GM18861 (cell line): Measurements from ENCODE around the gene SMARCA1.

Experiments used
- ATAC-seq: cut with Tn5 transposase; IDR thresholded peaks from one replicate; pipeline ENCODE4 v1.9.1; 2021; ENCODE audit not compliant: unreplicated experiment

SMARCA1 gene

DNA sequence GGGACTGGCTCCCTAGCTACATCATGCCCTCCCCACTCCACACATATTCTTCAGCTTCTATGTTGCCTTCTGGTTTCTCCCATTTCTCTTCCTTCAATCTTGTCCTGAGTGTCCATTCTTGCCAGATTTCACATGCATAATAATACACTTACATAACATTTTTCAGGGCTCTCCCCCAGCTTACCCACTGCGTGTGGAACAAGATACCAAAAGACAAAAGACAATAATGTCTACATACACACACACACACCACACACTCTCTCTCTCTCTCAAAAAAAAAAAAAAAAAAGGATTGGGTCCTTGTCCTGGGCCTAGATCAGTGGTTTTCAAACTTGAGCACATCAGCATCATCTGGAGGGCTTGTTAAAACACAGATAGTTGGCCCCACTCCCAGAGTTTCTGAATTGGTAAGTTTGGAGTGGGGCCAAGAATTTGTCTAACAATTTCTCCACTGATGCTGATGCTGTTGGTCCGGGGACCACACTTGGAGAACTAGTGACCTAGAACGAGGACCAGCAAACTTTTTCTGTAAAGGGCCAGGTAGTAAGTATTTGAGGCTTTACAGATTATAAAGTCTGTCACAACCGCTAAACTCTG is 6.5 kb upstream of the SMARCA1 start:
- ATAC-seq = no peak

DNA sequence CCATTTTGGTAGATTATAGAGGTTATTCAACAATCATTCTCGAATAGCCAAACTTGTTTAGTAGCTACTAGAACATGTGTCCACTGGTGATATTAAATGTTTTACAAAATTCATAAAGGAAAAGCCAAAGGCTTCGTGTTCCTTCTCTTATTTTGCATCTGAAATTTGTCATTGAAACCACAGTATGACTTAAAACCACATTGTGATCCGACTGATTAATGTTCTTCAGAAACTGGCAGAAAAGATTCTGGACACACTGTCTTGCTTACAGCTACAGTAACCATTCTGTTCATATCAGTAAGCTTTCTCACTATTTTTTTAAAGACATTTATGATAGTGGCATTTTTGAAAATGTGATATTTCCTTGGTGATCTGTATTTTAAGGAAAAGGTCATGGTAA is 2.6 kb upstream of the SMARCA1 start:
- no peak for ATAC-seq

DNA sequence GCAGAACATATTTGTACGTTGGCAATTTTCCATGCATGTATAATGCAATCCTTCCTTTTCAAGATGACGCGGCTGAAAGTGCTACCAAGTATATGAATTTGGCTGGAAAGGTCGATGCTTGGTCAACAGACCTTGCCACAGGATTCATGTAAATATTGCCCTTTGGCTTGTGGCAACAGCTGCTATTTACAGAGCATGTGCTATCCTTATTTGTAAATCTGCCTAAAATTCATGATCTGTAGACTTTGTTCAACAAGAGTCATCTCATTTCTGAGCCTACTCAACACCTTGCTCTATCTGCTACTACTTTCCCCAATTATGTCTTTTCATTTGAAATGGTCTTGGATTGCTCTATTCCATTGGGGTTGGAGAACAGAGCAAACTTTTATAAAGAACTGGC is 1.9 kb upstream of the SMARCA1 start:
- ATAC-seq = no peak

DNA sequence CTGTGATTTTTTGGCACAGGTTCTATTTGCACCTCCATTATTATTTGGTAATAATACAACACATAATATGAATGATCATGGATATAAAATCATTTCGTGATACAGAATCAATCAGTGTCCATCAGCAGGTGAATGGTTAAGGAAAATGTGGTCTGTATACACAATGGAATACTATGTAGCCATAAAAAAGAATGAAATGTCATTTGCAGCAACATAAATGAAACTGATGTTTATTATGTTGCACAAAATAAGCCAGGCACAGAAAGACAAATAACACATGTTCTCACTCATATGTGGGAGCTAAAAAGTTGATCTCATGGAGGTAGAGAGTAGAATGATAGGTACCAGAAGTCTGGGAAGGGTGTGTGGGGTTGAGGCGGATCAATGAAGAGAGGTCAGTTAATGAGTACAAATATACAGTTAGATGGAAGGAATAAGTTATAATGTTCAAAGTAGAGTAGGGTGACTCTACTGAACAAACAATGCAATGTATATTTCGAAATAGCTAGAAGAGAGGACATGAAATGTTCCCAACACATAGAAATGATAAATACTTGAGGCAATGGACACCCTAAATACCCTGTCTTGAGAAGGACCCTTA is 1.1 kb upstream of the SMARCA1 start:
- no peak for ATAC-seq

DNA sequence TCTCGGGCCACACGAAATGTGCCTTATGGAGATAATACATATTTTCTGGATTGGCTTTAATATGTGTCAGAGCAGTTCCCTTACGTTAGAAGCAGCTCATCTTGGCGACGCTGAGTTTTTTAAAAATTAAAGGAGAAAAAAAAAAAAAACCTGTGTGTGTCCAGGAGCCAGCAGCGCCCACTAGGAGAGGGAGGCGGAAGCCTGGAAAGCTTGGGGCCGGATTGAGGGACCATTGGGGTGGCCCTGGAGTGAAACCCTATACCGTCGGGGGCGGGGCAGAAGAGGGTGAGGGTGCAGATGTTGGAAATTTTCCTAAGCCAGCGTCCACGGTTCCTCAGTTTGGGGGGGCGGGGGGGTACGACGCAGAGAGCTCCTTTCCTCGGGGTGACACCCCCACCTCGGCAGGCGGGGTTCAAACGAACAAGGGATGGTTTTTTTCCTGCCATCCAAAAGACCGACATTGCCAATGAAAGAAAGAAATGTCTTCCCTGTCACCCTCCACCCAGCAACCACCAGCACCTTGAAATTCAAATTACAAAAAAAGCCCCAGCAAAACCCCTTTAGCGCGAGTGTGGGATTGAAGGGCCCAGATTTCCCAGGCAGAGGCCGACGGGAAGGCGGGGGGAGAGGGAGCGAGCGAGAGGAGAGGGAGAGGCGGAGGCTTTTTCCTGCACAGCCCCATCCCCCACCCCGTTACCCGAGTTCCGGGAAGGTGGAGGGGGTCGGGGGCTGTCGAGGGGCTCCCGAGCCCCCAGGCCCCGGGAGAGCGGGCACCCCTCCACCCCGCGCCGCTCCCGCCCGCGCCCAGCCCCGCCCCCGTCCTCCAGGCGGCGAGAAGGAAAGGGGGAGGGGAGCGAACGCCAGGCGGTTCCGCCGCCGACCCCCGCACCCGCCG is 859 bp downstream of the SMARCA1 start:
- ATAC-seq = no peak

DNA sequence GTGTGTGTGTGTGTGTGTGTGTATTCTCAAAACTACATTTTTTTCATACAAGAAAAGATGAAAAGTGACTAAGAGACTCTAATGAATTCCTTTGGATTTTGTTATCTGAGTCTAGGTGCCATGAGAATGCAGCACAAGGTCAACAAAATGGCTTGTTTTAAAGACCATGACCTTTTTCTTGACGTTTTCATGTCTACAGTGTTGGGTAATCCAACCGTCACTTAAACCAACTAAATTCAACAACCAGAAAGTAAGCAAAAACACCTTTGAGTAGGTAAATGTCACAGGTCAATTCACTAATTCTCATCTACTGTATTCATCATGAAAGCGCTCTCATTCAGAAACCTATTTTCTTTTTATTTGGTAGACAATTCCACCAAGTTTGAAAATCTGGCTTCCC is 3.1 kb downstream of the SMARCA1 start:
- no peak for ATAC-seq

DNA sequence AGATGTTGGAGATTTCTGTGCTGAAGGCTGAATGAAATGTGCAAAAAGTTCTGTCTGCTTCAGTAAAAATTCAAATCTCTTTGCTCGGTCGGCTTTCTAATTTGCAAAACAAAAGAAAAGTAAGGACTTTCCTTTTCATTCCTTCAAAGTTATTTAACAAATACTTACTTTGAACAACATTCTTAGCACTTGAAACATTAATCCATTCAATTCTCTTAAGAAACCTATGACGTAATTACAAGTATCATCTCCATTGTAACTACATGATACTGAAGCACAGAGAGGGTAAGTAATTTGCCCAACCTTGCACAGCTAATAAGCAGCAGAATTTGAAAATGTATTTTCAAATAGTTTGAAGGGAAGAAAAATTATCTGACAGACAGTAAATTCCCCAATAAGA is 6.9 kb downstream of the SMARCA1 start:
- no peak for ATAC-seq

DNA sequence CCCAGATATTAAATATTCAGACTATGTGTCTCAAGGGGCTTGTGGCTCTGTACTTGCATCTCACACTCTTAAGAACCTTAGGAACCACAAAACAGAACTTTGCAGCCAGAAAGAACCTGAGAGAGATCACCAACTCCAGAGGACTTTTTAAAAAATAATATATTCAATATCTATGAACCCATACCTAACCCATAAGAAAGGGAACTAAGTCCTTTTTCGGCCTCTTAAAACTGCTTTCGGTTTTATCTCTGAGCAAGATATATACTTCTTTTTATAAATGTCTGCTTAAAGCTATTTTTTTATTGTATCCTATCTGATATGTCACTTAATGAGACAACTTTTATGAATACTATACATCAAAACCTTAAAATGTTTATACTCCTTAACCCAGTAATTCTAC is 10.9 kb downstream of the SMARCA1 start:
- ATAC-seq = no peak

DNA sequence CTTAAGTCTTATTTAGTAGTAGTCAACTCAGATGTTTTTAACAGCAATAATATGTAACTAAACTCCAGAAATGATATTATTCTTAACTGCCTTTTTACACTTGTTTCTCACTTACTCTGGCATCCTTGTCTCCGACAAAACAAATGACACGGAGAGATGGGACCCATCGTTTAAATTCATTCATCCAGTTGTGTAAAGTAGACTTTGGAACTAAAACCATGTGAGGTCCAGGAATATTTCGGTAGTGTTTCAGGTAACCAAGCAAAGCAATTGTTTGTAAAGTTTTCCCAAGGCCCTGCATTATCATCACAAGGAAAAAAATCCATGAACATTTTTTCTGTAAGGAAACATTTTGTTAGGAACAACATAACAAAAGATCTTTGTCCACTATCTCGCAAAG is 11.6 kb downstream of the SMARCA1 start:
- ATAC-seq = no peak

DNA sequence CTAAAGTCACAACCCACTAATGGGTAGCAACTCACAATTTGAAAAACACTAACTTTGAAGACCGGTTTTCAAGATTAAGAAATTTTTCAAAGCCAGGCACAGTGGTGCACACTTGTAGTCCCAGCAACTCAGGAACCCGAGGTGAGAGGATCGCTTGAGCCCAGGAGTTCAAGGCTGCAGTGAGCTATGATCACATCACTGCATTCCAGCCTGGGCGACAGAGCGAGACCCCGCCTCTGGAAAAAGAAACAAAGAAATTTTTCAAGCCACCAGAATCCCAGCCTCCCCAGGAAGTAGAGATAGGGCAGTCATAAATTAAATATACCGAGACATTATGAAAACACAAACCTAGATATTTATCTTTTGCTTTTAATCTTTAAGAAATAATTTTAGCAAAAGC is 13.0 kb downstream of the SMARCA1 start:
- ATAC-seq = no peak

DNA sequence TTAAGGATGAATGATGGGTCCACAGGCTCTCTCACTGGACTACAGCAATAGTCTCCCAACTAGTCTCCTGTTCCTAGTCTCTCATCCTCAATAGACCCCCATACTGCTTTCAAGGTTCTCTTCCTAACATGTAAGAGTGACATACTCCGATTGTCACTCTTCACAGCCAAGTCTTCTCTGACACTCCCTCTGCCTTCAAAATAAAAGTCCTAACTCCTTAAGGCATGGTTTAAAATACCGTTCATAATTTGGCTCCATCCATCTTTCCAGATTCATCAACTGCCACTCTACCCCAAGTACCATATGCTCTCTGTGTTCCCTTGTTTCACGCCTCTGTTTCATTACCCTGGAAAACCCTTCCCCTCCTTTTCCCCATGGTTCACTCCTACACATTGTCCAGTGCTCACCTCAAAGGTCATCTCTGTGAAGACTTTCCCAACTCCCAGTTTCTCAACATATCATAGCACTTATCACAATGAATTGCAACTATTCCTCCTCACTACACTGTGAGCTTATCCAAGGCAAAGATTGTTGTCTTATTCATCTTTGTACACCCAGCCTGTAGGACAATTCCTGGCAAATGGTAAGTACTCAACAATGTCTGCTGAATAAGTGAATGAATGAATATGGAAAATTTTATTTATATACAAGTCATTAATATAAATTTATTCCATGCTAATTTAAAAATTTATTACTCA is 26.0 kb downstream of the SMARCA1 start:
- ATAC-seq = no peak

DNA sequence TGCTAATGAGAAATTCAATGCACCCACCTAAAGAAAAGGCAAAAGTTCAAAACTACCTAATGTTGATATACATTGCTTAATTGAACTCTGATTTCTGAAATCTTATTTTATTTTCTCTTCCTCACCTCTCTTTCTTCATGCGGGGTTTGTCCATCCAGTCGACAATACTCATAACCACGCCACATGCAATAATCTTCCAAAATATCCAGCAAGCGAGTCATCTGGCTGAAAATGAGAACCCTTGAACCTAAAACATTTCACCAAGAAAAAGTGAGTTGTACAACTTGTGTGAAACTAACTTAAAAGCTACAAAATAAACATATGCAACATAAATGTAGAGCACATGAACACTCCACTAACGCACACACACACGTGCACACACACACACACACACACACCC is 26.7 kb downstream of the SMARCA1 start:
- ATAC-seq = no peak

DNA sequence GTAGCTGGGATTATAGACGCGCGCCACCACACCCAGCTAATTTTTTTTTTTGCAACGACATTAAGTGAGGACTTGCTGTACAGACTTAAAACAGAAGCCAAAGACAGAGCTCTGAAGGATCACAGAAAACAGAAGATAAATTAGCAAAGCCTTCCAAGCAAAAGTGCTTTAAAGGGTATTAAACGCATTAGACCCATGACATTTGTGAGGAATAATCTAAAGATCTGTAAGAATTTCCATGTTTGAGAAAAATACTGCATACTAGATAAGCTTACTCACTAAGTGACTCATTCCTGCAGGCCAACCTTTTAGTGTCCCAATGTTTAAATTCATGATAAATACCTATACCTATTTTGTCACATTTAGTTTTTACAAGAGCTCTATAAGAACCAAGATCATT is 27.4 kb downstream of the SMARCA1 start:
- no peak for ATAC-seq

DNA sequence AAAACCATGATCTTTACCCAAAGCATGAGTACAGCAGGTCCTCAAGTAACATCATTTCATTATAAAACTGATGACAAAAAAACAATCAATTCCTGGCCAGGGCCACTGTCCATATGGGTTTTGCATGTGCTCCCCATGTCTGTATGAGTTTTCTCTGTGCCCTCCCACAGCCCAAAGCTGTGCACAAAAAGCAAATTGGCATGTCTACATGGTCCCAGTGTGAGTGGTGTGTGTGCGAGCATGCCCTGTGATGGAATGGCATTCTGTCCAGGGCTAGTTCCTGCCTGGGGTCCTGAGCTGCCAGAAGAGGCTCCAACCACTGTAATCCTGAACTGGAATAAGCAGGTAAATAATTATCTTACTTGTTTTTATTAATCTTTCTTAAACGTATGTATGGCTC is 28.4 kb downstream of the SMARCA1 start:
- no peak for ATAC-seq

DNA sequence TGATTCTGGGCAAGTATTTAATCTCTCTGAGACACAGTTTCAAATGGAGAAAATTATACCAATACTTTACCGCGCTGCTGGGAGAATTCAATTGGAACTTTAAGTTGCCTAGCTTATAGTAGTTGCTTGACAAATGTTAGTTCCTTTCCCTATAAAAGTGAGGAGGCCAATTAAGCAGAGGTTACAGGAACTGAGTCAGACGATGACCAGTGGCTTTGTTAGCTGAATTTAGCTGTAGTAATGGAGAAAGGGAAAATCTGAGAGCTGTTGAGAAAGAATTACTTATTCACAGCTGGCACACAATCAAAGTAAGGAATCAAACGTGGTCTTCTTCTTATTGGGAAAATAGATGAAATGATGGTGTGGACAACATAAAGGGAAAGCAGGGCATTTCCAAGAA is 29.6 kb downstream of the SMARCA1 start:
- ATAC-seq = no peak

DNA sequence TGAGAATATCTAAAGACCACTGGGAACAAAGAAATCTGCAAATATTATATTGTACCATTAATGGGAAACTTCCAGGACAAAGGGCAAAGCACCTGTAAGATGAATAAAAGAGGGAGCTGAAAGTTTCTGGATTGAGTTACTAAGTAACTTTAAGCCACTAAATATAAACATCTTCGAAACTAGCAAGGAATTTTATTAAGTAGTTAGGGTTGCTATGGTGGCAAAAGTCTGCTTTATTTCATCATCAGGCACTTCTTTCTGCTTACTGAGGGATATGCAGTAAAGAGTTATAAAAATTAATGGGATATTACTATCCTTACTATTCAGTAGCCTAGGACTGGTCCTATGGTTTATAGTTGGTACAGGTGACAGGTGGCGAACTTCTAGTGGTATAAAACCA is 33.0 kb downstream of the SMARCA1 start:
- ATAC-seq = no peak

DNA sequence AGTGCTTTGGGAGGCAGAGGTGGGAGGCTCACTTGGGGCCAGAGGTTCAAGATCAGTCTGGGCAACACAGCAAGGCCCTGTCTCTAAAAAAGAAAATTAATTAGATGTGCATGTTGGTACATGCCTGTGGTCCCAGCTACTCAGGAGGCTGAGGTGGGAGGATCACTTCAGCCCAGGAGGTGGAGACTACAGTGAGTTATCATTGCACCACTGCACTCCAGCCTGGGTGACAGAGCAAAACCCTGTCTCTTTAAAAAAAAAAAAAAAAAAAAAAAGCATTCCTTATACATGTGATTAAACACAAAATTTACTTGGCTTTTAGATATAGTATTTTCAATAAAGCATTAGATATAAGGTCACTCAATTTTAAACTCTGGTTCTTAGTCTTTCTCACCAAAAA is 34.9 kb downstream of the SMARCA1 start:
- no peak for ATAC-seq

DNA sequence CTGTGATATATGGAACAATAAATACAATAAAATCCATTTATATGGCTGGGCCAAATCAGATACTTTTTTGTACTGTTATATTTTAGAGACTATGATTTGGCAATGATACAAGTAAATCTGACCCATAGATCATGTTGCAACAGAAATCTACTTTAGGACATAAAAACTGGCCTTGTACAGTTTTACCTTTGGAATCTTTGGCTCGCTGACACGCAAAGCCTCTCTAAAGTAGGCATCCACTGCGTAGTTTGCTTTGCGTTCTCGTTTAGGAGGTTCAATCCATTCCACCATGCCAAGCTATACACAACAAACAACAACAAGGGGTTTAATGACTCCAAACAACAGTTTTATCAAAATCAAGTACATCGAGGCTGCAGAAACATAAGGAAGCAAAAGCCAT is 42.4 kb downstream of the SMARCA1 start:
- no peak for ATAC-seq

DNA sequence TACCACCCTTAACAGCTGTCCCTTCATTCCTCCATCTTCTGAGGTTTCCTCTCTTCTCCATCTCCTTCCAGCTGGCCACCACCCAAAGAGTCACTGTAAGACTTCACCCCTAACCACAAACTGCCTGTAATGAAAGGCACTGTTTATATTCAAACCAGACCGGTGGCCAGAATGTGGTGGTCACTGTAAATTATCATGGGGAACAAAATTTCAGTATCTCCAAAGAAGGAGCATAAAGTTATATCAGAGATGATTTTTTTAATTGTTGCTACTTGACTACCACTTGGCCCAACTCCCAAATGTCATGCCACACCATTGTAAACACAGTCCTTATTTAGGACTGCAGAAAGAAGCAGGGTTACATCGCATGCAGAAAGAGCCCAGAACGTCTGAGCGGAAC is 44.8 kb downstream of the SMARCA1 start:
- ATAC-seq = no peak

DNA sequence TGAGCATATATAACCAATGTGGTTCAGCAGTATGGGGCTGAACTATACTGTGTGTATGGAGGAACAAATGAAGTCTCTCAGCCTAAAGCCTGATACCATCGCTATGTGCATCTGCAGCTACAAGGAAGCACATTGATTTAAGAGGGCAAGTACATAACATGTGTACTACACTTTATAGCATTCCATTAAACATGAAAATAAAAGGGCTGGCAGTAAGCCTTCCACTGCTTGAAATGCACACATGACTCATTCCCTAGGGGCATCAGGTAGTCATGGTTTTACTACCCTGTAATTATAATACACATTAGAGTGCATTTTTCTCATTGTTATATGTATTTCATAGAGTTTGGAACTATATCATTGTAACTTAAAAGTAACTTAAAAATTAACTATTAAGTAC is 51.2 kb downstream of the SMARCA1 start:
- no peak for ATAC-seq

DNA sequence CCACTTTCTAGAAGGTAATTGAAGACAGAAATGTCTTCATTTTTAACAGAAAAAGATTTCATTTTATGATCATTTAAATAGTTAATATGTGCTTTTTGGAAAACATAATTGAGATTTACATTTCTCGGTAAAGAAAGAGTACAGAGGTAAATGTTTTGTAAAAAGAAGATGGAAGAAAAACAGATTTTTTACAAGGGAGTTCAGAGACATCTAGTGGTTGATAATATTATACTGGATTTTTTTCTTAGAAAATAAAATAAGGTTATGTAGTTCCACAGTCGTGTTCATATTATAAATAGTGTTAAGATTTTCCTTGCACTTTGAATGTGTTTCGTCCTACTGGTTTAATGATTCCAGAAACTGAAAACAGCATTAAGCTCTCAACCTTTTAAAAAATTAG is 60.6 kb downstream of the SMARCA1 start:
- ATAC-seq = no peak
